OCI-M2 (cell line): ENCODE data around the gene P3H2.

Experiments
- DNase-seq: peaks from one replicate; lab custom pipeline; 2025; ENCODE audit not compliant: unreplicated experiment; lab: John Stamatoyannopoulos, UW

The P3H2 gene

DNA sequence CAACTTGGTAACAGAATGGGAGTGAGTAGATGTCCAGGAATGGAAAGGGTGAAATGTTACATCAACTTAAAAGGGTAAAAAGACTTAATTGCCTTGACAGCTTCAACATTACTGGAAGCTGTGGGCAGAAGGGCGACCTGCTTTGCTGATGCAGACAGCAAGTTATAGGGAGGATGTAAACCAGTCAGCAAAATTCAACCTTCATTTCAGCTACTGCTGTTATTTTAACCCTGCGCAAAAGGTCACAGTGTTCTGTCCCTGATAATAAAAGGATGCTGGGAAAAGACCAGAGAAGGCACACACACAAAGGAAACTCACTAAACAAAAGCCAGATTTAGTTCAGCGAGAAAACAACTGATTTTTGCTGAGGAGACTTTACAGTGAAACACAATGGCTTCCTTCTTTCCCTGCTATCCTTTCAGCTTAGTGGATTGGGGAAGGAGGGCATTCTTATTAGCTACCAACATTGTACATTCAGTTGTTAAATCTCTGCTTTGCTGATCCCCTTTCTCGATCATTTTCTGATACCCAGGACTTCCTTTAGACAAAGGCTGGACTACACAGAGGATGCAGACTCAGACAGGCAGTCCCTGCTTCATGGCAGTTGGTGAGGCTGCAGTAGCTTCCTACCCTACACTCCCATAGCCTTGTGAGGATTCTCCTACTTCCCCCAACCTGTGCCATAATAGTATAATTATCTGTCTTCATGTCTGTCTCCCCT is 62.0 kb downstream of the P3H2 start:
- DNase-seq, result no peak

DNA sequence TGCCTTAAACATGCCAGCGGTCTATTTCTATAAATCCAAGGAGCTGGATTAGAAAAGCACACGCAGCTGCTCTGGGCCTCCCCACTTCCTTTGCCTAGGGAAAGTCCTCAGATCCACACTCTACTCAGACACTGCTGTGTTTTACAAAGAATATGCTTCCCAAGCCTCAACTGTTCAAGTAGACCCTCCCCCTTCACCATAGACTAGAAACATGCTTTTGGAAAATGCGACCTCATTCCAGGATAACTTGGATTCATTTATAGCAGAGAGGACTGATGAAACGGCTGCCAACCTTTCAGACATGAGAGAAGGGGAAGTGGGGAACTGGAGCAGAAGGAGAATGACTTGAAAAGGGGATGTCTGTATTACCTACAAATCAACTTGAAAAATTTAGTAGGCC is 64.0 kb downstream of the P3H2 start:
- DNase-seq, result no peak

DNA sequence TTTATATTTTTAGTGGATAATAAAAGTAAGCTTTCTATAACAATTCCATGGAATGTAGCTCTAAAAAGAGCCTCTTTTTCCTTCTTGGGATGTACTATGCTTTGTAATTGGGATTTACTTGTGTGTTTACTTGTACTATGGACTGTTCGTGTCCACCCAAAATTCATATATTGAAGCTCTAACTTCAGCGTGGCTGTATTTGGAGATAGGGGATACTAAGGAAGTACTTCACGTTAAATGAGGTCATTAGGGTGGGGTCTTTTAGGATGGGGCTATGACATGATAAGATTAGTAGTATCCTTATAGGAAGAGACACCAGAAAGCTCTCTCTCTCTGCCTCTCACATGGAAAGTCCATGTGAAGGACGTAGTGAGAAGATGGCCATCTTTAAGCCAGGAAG is 64.9 kb downstream of the P3H2 start:
- no peak for DNase-seq

DNA sequence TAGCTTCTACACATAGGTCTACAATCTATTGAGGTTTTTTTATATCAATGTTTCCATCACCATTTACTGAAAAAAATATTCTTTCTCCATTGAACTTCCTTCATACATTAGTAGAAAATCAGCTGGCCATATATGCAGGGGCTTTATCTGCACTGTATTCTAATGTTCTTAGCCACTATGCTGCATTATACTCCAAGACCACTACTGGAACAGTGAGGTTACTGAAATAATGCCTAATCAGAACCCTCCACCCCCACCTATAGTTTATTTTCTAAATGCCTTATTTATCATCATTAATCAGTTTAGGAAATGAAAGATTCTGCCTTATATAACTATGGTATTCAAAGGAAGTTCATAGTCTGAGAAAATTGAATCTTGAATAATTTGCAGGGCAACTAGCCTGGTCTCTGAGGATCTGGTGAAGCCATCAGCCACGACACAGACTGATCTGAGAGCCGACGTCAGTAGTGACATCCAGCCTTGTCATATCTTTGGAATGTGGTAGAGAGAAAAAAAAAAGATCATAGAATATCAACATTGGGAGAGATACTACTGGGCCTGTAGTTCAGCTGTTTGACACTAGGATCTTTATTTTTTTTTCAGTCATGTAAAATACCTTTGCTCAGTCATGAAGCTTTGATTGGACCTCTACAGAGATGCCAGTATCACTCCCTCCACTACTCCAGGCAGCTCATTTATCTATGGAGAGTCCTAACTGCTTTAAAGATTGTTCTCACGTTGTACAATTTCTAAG is 66.6 kb downstream of the P3H2 start:
- DNase-seq, result no peak

DNA sequence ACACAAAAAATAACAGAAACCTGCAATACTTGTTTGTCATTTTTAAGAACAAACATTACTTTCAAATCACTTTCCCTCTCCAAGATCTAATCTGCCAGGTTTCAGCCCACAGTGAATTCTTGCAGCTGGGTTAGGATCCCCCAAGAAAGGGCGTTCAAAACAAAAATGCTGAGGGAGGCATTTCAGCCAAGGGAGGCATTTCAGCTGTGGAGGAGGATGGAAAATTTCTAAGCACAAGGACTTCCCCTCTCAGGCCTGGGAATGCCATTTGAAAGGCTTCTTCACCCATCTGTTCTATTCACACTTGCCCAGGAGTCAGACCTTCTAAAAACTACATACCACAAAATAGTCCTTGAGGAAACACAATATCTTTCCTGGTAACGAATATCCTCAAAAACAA is 69.1 kb downstream of the P3H2 start:
- no peak for DNase-seq

DNA sequence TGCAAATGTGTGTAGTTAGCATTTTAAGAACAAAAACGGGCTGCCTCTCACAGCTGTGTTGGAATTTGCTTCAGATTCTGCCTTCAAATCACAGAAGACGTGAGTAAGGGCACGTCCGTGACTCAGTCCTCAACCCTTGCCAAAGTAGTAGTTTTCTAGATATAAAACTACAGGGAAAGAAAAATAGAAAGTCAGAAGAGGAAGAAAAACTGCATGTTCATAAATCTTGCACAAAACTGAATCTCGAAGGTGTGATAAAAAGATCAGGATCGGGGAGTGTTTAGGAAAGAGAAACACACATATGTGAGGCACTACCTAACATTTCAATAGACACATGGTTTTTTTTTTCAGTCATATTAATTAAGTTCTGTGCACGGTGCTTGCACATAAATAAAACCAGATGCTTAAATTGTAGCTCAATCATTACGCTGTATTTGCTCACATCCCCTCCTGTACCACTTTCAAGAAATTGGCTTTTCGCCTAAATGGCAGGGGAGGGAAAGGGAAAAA is 71.7 kb downstream of the P3H2 start:
- no peak for DNase-seq

DNA sequence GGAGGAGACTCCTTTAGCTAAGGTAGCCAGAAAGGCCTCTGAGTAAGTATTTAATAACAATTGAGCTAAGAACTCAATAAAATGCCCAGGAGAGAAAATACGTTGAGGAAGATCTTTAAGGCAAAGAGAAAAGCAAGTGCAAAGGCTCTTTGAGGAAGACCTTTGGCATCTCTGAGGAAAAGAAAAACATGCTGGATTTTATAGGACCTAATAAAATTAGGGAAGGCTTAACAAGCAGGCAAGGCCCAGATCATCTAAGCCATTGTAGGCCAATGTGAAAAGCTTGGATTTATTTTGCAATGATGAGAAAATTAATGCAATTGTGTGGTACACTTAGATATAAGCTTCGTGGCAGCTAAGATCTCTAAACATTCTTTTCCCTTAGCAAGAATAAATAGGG is 75.7 kb downstream of the P3H2 start:
- no peak for DNase-seq

DNA sequence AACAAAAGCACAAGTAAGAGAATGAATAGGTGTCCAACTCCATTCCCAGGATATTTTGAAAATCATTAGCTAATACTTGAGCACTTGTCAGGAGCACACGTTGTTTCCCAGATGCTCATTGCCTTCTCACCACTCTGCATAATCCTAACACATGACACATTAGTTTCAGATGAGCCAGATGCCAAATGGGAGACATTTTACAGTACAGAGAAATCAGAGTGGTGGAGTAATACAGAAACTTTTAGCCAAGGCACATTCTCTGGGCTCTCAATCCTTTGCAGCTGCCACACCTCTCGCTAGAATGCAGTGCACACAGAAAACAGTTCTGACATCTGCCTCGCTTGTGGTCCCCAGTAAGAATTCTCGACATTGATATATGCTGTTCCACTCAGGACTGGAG is 76.6 kb downstream of the P3H2 start:
- DNase-seq, result no peak

DNA sequence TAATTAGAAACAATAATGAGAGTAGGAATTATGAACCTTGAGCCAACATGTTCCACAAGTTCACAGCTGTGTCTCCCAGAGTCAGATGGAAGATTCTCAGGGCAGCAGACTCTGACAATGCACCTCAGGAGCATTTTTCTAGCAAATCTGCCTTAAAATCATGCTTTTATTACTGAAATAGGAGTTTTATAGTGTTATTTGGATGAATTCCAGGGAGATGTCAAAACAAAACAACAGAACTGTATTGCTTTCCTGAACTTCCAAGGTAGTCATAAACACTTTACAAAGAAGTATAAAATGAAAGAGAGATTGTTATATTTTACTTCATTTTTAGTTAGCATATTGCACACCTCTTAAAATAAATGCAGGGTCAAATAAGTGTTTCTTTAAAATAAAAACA is 77.0 kb downstream of the P3H2 start:
- no peak for DNase-seq

DNA sequence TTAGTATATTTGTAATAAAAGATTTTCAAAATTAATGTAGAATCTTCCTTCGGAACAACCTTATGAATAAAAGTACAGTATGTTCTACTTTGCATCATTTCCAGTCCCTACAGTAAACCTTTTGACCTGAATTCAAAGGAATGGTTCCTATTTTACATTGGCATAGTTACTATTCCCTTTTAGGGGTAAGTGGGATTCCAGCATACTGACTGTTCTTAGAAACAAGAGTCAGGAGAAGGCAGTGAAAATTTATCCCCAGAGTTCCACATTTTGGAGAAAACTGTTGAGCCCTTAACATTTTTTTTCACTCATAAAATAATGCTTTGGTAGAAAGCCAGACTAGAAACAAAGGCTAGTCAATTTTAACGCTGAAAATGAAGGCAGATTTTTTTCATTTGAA is 78.1 kb downstream of the P3H2 start:
- DNase-seq, result no peak

DNA sequence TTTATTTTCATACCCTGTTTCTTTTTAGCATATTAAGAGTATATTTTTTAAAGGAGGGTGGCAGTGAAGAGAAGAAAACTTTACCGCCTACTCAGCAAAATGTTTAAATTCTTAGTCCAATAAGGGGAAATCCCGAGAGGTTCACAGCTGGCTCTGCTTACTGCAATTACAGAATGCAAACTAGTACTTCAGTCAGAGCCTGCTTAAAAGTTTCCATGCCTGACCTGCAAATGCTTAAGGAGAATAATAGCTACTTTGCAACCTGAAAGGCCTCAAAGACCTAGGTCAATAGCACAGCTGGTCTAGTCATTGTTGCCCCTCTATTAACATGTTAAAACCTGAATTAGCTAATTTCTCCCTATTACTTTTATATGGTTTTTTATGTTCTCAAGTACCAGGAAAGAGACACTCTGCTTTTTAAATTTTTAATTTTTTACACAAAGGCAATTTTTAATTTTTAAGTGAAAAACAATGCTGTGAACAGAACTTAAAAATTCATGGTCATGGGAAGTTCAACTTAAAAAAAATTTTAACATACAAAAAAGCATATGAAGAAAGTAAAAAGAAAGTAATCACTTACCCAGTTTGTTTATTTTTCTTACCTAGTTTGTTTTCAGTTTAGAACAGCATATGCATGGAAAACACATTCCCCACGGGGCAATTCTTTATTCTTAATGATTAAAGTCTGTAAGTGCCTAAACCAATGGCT is 79.2 kb downstream of the P3H2 start:
- DNase-seq, result no peak

DNA sequence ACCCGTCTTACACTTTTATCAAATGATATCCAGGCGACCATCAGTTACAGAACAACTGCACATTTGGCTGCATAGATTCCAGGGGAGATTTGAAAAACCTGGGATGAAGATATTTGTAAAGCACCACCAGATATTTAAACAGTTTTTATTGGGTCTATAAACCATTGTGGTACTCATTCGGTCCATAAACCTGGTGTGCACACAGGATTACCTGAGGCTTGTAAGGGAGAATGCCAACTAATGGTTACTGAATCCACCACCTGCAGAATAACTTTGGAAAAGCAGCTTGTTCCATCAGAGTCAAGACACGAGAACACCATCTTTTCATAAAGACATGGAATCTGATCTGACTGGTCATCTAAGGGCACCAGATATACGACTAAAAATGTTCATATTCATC is 80.6 kb downstream of the P3H2 start:
- no peak for DNase-seq

DNA sequence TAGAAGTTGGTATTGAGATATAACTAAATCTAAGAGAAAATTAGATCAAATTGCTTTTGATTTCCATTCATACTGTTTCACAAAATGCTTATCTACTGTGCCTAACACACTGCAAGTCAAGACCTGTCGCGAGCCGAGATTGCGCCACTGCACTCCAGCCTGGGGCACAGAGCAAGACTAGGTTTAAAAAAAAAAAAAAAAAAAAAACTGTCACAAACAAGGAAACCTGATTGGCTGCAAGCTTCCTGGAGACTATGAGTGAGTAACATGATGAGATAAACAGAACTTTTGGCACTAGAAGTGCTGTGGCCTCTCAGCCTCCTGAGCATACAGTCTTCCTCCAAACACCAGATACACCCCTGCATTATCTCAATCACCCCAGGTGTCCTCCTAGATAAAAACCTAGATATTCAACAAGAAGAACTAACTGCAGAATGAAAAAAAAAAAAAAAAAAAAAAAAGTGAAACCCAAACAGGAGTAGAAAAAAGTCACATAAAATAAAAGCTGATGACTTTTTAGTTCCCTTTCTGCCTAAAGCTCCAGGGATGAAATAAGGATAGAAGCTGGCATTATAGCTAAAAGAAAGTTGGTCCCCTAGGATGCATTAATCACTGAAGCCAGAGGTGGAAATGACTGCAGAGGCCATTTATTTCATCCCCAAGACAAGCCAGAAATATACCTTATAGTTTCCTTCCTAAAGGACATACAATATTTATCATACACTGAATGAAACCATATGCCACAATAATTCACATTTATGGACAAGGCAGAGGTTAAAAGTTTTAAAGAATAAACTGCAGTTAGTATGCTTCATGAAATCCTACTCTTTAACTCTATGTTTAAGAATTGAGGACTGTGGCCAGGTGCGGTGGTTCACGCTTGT is 82.4 kb downstream of the P3H2 start:
- DNase-seq, result no peak

DNA sequence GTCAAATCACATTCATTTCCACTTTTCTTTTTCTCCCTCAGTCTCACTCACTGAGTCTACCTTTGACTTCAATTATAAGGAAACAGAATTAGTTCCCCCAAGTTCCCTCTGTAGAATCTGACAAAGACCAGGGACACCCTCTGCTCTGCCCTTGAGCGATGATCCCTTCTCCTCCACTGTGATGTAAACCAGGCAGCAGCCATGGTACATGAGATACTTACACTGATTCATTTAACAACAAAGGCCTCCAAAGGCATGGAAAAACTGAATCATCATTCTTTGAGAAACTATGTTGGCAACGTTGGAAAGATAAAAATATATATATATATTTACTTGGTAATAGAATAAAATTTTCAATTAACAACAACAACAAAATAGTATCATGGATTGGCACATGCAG is 84.1 kb downstream of the P3H2 start:
- DNase-seq, result no peak

DNA sequence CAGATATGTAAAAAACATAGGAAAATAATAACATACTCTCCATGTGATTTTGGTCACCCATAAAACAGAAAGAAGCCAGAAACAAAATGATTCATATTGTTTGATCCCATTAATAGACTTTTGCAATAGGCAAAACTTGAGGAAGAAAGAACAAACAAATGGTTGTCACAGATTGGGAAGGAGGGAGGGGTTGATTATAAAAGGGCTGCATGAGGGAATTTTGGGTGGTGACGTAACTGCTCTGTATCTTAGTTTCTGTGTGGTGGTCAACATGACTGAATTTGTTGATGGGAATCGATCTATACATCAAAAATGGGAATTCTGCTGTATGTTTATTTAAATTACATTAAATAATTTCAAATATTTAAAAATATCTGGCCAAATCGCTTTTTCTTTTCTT is 86.3 kb downstream of the P3H2 start:
- DNase-seq, result no peak

DNA sequence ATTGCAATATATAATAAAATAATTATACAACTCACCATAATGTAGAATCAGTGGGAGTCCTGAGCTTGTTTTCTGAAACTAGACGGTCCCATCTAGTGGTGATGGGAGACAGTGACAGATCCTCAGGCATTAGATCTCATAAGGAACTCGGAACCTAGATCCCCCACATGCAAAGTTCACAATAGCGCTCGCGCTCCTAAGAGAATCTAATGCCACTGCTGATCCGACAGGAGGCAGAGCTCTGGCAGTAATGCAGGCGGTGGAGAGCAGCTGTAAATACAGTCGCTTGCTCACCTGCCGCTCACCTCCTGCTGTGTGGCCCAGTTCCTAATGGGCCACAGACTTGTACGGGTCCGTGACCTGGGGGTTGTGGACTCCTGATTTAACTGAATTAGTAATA is 87.8 kb downstream of the P3H2 start:
- no peak for DNase-seq

DNA sequence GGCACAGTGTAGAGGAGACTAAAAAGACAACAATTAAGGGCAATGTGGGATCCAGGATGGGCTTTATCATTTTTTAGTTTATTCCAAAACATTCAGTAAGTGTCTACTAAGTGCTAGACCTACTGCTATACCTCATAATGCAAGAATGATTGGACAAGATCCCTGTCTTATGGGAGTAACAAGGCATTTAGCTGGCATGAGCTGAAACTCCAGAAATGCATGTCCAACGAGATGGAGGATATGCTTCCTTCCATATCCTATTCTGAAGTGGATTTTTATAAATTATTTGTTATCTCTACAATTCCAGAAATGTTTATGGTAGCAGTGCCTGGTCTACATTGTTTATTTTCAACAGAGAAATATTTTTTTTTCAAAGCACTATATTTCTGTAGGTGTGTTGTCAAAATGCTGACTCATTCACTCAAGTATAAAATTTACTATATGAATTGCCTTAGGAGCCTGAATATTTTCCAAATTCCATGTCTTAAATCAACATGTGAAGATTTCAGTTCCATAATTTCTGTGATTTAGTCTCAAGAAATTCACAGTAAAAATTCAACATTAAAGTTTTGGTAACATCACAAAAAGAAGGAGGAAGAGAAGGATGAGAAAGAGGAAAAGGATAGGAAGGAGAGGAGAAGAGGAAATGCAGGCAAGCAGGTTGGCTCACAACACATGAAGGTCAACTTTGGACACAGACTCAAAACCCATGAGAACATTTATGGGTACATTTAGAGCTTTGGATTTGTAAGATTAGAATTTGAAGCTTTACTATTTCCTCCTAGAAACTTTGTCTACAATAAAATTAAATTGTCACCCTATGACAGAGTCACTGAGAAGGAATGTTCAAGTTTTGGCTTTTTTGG is 88.6 kb downstream of the P3H2 start:
- DNase-seq, result no peak

DNA sequence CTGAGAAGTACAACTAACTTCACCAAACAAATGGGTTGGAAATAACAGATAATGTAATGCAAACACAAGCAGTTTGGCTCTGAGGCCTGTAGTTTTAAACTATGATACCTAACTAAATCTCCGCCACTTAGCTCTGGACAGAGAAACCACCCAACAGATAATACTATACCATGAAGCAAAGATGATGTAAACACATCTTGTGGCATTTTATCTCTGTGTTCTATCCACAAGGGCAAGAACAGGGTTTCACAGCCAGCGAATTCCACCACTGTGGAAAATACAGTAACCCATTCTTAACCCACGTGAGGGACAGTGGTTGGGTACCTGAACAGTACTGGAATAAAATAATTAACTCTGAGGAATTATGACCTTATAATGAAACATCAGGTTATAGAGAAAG is 93.6 kb downstream of the P3H2 start:
- DNase-seq, result no peak

DNA sequence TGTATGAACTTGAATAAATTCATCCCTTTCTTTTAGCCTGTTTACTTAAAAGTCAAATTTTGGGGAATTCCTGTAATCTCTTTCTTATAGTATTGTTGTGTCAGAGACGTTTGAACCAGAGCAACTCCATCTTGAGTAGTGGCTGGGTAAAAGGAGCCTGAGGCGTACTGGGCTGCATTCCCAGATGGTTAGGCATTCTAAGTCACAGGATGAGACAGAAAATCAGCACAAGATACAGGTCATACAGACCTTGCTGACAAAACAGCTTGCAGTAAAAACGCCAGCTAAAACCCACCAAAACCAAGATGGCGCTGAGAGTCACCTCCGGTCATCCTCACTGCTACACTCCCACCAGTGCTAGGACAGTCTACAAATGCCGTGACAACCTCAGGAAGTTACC is 94.5 kb downstream of the P3H2 start:
- DNase-seq, result no peak

DNA sequence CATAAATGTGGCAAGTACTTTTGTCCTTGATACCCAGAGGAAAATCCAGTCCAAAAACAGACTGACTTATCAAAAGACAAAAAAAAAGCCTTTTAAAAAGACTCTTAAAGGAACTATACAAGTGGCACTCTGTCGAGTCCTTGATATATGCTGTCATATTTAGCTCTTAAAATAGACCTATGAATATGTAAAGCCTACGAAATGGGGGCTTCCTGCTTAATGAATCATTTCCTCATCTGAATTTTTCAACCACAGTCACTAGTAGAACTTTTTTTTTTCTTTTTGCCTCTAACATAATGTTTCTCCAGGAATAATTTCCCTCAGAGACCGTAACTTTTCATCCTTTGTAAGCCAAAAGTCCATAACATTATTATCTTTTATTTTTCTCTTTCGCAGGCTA is 95.8 kb downstream of the P3H2 start:
- DNase-seq, result no peak
